LHCN-M2 (cell line): ENCODE results near the gene EDC3. TPM values are rescaled to one million over a fixed set of nuclear protein-coding genes. Genes with fewer than 3 reads are reported as not detected.
"Not testable (repeated sequence)": the region's sequence is repeated elsewhere in the genome, so short reads cannot be mapped to it uniquely, and the experiment has no call there.

ENCODE experiments used
- DNase-seq: peaks from one replicate; pipeline ENCODE4 v3.0.0-alpha.2; 2012; ENCODE audit warnings: low read depth
- total RNA-seq: library from RNA; depleted of rRNA; stranded (reverse); fragments of >200 nt; gene quantifications from 2 replicates; pipeline ENCODE4 v1.2.3, GENCODE V29; 2014

The EDC3 gene
- total RNA-seq, 1 experiment from 2014 or later, result 8.7 TPM

GRCh38 chr15:74710319-74711094 is 14.7 kb upstream of the EDC3 start:
- no peak for DNase-seq

GRCh38 chr15:74709892-74710291 is 14.1 kb upstream of the EDC3 start:
- DNase-seq, result no peak

GRCh38 chr15:74709011-74709410 is 13.2 kb upstream of the EDC3 start:
- no peak for DNase-seq

- DNase-seq, result no peak
These were observed 984 bp upstream of the EDC3 start for GRCh38 chr15:74696808-74697207.

- DNase-seq, result no peak
These were observed 540 bp upstream of the EDC3 start for GRCh38 chr15:74696398-74696729.

GRCh38 chr15:74692327-74692726 is 3.5 kb downstream of the EDC3 start:
- DNase-seq, result no peak

- DNase-seq, result no peak
These were observed 12.1 kb downstream of the EDC3 start for GRCh38 chr15:74683758-74684157.

GRCh38 chr15:74682954-74683353 is 12.9 kb downstream of the EDC3 start:
- no peak for DNase-seq

- DNase-seq, result no peak
These were observed 15.4 kb downstream of the EDC3 start for GRCh38 chr15:74680456-74680855.

- no peak for DNase-seq
These were observed 19.0 kb downstream of the EDC3 start for GRCh38 chr15:74676801-74677200.

- DNase-seq, result no peak
These were observed 21.7 kb downstream of the EDC3 start for GRCh38 chr15:74674161-74674560.

- no peak for DNase-seq
These were observed 26.2 kb downstream of the EDC3 start for GRCh38 chr15:74669627-74670026.

- DNase-seq, result no peak
These were observed 27.8 kb downstream of the EDC3 start for GRCh38 chr15:74667975-74668374.

GRCh38 chr15:74664670-74665069 is 31.2 kb downstream of the EDC3 start:
- DNase-seq, result no peak

GRCh38 chr15:74664028-74664616 is 31.7 kb downstream of the EDC3 start:
- no peak for DNase-seq

GRCh38 chr15:74663303-74664027 is 32.4 kb downstream of the EDC3 start:
- DNase-seq, result no peak

- DNase-seq, result no peak
These were observed 33.6 kb downstream of the EDC3 start for GRCh38 chr15:74662064-74662860.

- DNase-seq, result not testable (repeated sequence)
These were observed 34.5 kb downstream of the EDC3 start for GRCh38 chr15:74661280-74661679.

- no peak for DNase-seq
These were observed 38.0 kb downstream of the EDC3 start for GRCh38 chr15:74657846-74658245.

GRCh38 chr15:74656935-74657535 is 38.8 kb downstream of the EDC3 start:
- DNase-seq, result no peak

GRCh38 chr15:74655424-74655823 is 40.4 kb downstream of the EDC3 start:
- DNase-seq, result no peak
